Measurements from ENCODE around the gene ASPG.

Gene ASPG

GRCh38 chr14:104085032-104085888 lies at the start of gene ASPG:
Gene ASPG, plus strand, starts transcription at chr14:104085700. Its CDS starts 71 bp downstream, at chr14:104085771.
- DNase-seq: no peak

- DNase-seq: no peak
Measured at GRCh38 chr14:104036212-104036611, 49.3 kb upstream of the ASPG start.

GRCh38 chr14:104037074-104037473 lies 48.4 kb upstream of the ASPG start:
- no peak for DNase-seq

- DNase-seq: no peak
Measured at GRCh38 chr14:104037903-104038302, 47.6 kb upstream of the ASPG start.

GRCh38 chr14:104039214-104039613 lies 46.3 kb upstream of the ASPG start:
- no peak for DNase-seq

- no peak for DNase-seq
Measured at GRCh38 chr14:104040539-104040938, 45.0 kb upstream of the ASPG start.

GRCh38 chr14:104041430-104042104 lies 43.9 kb upstream of the ASPG start:
- DNase-seq: no peak

- DNase-seq: no peak
Measured at GRCh38 chr14:104044016-104044415, 41.5 kb upstream of the ASPG start.

- DNase-seq: no peak
Measured at GRCh38 chr14:104047761-104048160, 37.7 kb upstream of the ASPG start.

- DNase-seq: no peak
Measured at GRCh38 chr14:104048758-104049507, 36.6 kb upstream of the ASPG start.

GRCh38 chr14:104049576-104050240 lies 35.8 kb upstream of the ASPG start:
- DNase-seq: no peak

GRCh38 chr14:104051092-104051813 lies 34.2 kb upstream of the ASPG start:
- no peak for DNase-seq

- no peak for DNase-seq
Measured at GRCh38 chr14:104054222-104054905, 31.1 kb upstream of the ASPG start.

- no peak for DNase-seq
Measured at GRCh38 chr14:104062281-104062680, 23.2 kb upstream of the ASPG start.

- DNase-seq: no peak
Measured at GRCh38 chr14:104064003-104064402, 21.5 kb upstream of the ASPG start.

- DNase-seq: no peak
Measured at GRCh38 chr14:104066279-104066678, 19.2 kb upstream of the ASPG start.

GRCh38 chr14:104066719-104067295 lies 18.7 kb upstream of the ASPG start:
- DNase-seq: no peak

- DNase-seq: no peak
Measured at GRCh38 chr14:104069541-104069940, 16.0 kb upstream of the ASPG start.

GRCh38 chr14:104072586-104072985 lies 12.9 kb upstream of the ASPG start:
- DNase-seq: no peak

- DNase-seq: no peak
Measured at GRCh38 chr14:104073764-104074163, 11.7 kb upstream of the ASPG start.

- no peak for DNase-seq
Measured at GRCh38 chr14:104075530-104076151, 9.9 kb upstream of the ASPG start.

All from KG1 (cell line).